Stimulated activated CD8-positive, alpha-beta memory T cell treated with anti-CD3 and anti-CD28 coated beads, Interleukin-2, amount 100 ng/mL, for 1 hour (primary cell): ENCODE measurements around the gene PRRT4.

Source experiments
- DNase-seq, 2 donors: peaks; one replicate each; pipeline ENCODE4 v3.0.0-alpha.2; 2020; ENCODE audit warnings: low read depth in 2 of 2

The PRRT4 gene

GRCh38 chr7:128395748-128396147 is 34.3 kb upstream of the PRRT4 start:
- no peak for DNase-seq

GRCh38 chr7:128394904-128395496 is 33.5 kb upstream of the PRRT4 start:
- DNase-seq, result no peak

- no peak for DNase-seq
Observed at GRCh38 chr7:128393526-128394330, 32.2 kb upstream of the PRRT4 start.

DNA sequence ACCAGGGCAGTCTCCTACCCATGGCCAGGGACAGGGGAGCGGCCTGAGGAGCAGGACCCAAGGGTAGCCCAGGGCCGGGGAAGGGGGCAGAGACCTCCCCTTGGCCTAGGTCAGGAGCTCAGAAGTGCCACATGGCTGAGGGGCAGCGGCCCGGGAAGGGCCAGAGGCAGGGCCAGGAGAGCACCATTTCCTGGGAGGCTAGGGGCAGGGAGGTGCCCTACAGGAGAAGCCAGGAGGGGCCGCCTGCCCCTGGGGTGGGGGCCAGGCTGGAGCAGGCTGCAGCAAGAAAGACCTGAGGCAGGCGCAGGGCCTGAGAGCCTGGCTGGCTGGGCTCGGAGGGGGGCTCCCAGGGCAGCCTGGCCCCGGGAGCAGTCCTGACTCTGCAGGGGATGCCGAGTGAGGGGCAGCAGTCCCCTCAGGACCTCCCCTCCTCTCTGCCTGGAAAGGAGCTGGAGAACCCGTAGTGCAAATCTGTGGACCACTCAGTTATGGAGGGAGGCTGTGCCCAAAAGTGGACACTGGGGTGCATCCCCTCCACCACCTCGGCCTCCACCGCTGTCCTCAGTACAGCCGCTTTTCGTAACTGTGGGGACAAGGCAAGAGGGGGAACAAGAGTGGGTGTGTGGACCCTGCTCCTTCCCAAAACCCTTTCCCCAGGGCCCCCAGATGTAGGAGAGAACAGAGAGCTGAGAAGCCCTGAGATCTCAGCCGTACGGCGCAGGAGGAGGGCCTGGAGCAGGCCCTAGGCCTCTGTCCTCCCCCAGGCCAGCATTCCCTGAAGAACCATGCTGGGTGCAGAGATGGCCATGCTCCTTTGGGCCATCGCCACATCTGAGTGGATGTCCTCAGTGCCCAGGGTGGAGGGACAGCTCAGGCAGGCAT is 31.2 kb upstream of the PRRT4 start:
- no peak for DNase-seq

DNA sequence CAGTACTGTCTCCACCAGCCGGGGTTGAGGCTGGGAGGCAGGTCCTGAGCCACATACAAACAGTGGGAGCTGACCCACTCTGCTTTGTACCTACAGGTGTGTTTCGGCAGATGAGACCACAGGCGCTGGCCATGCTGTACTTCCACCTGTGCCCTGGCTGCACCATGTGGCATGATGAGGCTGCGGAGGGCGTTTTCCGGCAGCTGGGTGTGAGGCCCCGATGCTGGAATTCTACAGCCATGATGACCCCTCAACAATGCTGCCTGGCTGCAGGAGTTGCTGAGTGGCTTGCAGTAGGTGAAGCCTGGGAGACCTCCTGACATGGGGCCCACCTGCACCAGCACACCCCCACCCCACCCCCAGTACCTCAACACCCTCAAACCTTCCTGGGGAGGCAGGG is 30.3 kb upstream of the PRRT4 start:
- no peak for DNase-seq

GRCh38 chr7:128390871-128391565 is 29.5 kb upstream of the PRRT4 start:
- DNase-seq, result no peak

DNA sequence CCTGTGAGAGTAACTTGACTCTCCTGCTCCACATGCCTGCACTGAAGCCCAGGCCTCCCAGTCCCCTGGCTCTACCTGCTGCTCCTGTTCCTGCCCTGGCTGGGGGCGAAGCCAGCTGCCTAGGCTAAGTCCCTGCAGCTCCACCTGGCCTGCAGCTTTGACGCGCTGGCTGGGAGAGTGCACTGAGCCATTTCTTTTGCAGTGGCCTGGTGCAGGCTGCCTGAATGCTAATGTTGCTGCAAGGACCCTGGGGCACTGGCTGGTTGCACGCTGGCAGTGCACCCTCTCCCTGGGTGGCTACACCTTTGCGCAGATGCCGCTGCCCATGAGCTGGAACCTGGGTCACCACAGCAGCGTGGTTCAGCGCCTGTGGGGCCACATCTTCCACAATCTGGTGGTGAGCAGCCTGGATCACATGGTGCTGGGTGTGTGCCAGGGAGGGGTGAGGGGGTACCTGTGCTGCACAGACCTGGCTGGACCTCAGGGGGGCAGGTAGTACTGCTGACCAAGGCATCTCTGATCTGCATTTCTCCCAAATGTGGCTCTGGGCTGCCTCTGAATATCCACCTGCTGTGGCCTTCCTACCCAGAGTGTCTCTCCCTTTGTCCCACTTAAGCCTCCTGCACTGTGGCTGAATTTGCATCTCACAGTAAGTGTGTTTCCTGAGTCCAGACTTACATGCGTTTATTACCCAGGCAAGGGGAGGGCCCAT is 28.3 kb upstream of the PRRT4 start:
- no peak for DNase-seq

- DNase-seq, result no peak
Observed at GRCh38 chr7:128389085-128389617, 27.7 kb upstream of the PRRT4 start.

DNA sequence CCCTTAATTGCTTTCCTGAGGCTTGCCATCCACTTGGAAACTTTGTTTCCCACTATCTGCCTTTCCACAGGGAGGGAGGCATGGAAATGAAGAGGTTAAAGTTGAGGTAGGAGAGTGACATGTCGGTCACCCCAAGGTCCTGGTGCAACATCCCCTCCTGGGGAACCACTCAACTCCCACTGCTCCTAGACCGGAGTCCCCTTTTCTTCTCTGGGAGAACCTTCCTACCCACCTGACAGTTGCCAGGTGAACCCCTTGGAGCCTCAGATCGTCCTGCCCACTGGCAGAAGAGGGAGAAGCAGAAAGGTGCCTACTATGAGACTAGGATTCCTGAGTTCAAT is 26.6 kb upstream of the PRRT4 start:
- no peak for DNase-seq

GRCh38 chr7:128387216-128388144 is 26.0 kb upstream of the PRRT4 start:
- peak; percentile 34 to 50 for DNase-seq

DNA sequence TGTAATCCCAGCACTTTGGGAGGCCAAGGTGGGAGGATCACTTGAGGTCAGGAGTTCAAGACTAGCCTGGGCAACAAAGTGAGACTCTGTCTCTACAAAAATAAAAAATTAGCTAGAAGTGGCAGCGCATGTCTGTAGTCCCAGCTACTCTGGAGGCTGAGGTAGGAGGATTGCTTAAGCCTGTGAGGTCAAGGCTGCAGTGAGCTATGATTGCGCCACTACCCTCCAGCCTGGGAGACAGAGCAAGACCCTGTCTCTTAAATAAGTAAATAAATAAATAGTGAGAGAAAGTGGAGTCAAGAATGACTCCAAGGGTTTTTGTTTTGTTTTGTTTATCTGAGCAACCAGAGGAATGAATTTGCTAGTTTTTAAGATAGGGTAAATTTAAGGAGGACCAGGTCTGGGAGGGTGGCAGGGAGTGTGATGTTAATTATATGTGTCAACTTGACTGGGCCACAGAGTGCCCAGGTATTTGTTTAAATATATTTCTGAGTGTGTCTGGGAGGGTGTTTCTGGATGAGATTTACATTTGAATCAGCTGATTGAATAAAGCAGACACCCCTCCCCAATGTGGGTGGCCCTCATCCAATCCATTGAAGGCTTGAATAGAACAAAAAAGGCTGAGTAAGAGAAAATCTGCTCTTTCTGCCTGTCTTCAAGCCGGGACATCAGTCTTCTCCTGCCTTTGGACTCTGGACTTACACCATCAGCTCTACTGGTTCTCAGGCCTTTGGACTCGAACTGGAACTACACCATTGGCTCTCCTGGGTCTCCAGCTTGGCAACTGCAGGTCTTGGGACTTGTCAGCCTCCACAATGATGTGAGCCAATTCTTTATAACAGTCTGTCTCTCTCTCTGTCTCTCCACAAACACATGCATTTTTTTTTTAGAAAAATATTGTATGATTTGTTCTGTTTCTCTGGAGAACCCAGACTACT is 24.8 kb upstream of the PRRT4 start:
- no peak for DNase-seq

- no peak for DNase-seq
Observed at GRCh38 chr7:128384726-128385125, 23.2 kb upstream of the PRRT4 start.

GRCh38 chr7:128383776-128384175 is 22.3 kb upstream of the PRRT4 start:
- no peak for DNase-seq

- no peak for DNase-seq
Observed at GRCh38 chr7:128381161-128381821, 19.8 kb upstream of the PRRT4 start.

GRCh38 chr7:128380483-128381106 is 19.1 kb upstream of the PRRT4 start:
- no peak for DNase-seq

GRCh38 chr7:128379900-128380479 is 18.5 kb upstream of the PRRT4 start:
- DNase-seq, result no peak

DNA sequence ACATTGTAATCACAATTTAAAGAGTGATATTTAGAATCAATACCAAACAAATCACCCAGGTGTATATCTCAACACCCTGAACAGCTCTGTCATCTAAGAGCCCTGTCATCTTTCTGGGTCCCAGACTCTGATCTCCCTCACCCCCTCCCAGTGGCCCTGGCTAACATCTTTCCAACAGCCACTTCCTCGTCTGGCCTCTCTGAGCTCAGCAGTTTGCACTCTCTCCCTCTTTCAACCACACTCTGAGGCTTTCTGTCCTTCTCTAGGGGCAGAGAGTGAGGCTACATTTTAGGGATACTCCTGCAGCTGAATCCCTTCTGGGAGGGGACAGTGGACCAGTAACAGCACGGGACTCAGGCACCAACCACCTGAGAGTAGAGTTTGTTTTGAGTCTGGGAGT is 17.1 kb upstream of the PRRT4 start:
- DNase-seq, result no peak

DNA sequence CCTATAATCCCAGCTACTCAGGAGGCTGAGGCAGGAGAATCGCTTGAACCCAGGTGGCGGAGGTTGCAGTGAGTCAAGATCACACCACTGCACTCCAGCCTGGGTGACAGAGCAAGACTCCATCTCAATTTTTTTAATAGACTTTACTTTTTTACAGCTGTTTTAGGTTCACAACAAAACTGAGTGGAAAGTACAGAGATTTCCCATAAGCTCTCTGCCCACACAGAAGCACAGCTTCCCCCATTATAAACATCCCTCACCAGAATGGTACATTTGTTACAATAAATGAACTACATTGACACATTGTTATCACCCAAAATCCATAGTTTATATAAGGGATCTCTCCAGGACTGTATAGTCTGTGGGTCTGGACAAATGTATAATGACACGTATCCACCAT is 14.6 kb upstream of the PRRT4 start:
- no peak for DNase-seq
